HEK293 (cell line): Measurements from ENCODE around the gene NFIX.

Source experiments
- CTCF ChIA-PET: fragments of 350-600 bp; formaldehyde crosslinking; extraction: SDS; loops from one replicate; lab custom pipeline; 2021; ENCODE audit warnings: antibody characterized with exemption; lab: Yijun Ruan, JAX
- POLR2A ChIA-PET: fragments of 300-600 bp; formaldehyde crosslinking; extraction: SDS; loops from one replicate; lab custom pipeline; 2020; ENCODE audit warnings: antibody characterized with exemption, inconsistent platforms; lab: Yijun Ruan, JAX
- H3K27ac ChIP-seq: fragments of 200-500 bp; sonication (Bioruptor generic); 2 replicates; pipeline ENCODE4 v1.5.1; 2014; ENCODE audit warnings: low read depth, low read length, control low read depth, inconsistent platforms; ENCODE audit errors: extremely low read depth
- H3K36me3 ChIP-seq, 2 experiments: fragments of 200-500 bp in 1 of 2; sonication (Bioruptor generic) in 1 of 2; 1 replicate in 1 of 2; 2 replicates in 1 of 2; pipeline ENCODE4 v1.5.1; 2014 to 2017; ENCODE audit warnings: inconsistent platforms in 2 of 2, low read length in 2 of 2; ENCODE audit not compliant: control insufficient read depth in 2 of 2, insufficient read depth in 1 of 2
- H3K4me1 ChIP-seq: fragments of 200-500 bp; sonication (Bioruptor generic); 2 replicates; pipeline ENCODE4 v1.5.1; 2014; ENCODE audit warnings: mild to moderate bottlenecking, low read length, inconsistent platforms; ENCODE audit not compliant: control insufficient read depth, insufficient read depth
- H3K4me3 ChIP-seq: 2 replicates; pipeline ENCODE4 v1.5.1; 2011; ENCODE audit warnings: low read depth, mild to moderate bottlenecking, control low read depth, low read length, moderate library complexity
- H3K9me3 ChIP-seq: fragments of 200-500 bp; sonication (Bioruptor generic); 2 replicates; pipeline ENCODE4 v1.5.1; 2014; ENCODE audit warnings: low read depth, low read length, inconsistent platforms; ENCODE audit not compliant: control insufficient read depth, insufficient read depth
- IKZF3 ChIP-seq: fragments of 450-650 bp; IDR thresholded peaks from 2 replicates; pipeline ENCODE4 v1.5.0; 2018; ENCODE audit warnings: missing biosample characterization, mild to moderate bottlenecking, missing genetic modification characterization, moderate library complexity
- SCRT1 ChIP-seq: fragments of 450-650 bp; formaldehyde crosslinking; IDR thresholded peaks from 2 replicates; pipeline ENCODE4 v1.5.1; 2016; ENCODE audit warnings: missing biosample characterization, missing genetic modification characterization, borderline replicate concordance
- YY2 ChIP-seq: fragments of 450-650 bp; formaldehyde crosslinking; IDR thresholded peaks from 2 replicates; pipeline ENCODE4 v1.5.1; 2016; ENCODE audit warnings: missing biosample characterization, missing genetic modification characterization
- ZFP37 ChIP-seq: fragments of 450-650 bp; formaldehyde crosslinking; IDR thresholded peaks from 2 replicates; pipeline ENCODE4 v1.5.1; 2016; ENCODE audit warnings: missing biosample characterization, missing genetic modification characterization
- ZFP41 ChIP-seq: fragments of 450-650 bp; formaldehyde crosslinking; IDR thresholded peaks from 2 replicates; pipeline ENCODE4 v1.5.1; 2016; ENCODE audit warnings: missing biosample characterization, missing genetic modification characterization, borderline replicate concordance
- ZNF140 ChIP-seq: fragments of 450-650 bp; formaldehyde crosslinking; IDR thresholded peaks from 2 replicates; pipeline ENCODE4 v1.5.1; 2016; ENCODE audit warnings: missing biosample characterization, missing genetic modification characterization
- ZNF184 ChIP-seq: fragments of 450-650 bp; IDR thresholded peaks from 2 replicates; pipeline ENCODE4 v1.5.1; 2018; ENCODE audit warnings: missing biosample characterization, mild to moderate bottlenecking, missing genetic modification characterization
- ZNF366 ChIP-seq: fragments of 450-650 bp; formaldehyde crosslinking; conservative IDR thresholded peaks from 2 replicates; pipeline ENCODE4 v1.5.1; 2016; ENCODE audit warnings: missing biosample characterization, missing genetic modification characterization
- ZNF404 ChIP-seq: fragments of 450-650 bp; formaldehyde crosslinking; IDR thresholded peaks from 2 replicates; pipeline ENCODE4 v1.5.1; 2017; ENCODE audit warnings: missing biosample characterization, missing genetic modification characterization
- ZNF48 ChIP-seq: fragments of 450-650 bp; formaldehyde crosslinking; IDR thresholded peaks from 2 replicates; pipeline ENCODE4 v1.5.1; 2016; ENCODE audit warnings: missing biosample characterization, missing genetic modification characterization
- ZNF510 ChIP-seq: fragments of 450-650 bp; formaldehyde crosslinking; IDR thresholded peaks from 2 replicates; pipeline ENCODE4 v1.5.1; 2018; ENCODE audit warnings: mild to moderate bottlenecking, missing genetic modification characterization, missing biosample characterization; ENCODE audit not compliant: insufficient replicate concordance
- ZNF654 ChIP-seq: fragments of 450-650 bp; formaldehyde crosslinking; IDR thresholded peaks from 2 replicates; pipeline ENCODE4 v1.5.1; 2016; ENCODE audit warnings: low read depth, missing biosample characterization, missing genetic modification characterization
- ZXDB ChIP-seq: fragments of 450-650 bp; formaldehyde crosslinking; IDR thresholded peaks from 2 replicates; pipeline ENCODE4 v1.5.1; 2016; ENCODE audit warnings: missing biosample characterization, missing genetic modification characterization
- TF ChIP-seq, protein P1 (sequence below): fragments of 450-650 bp; formaldehyde crosslinking; IDR thresholded peaks from 2 replicates; pipeline ENCODE4 v1.5.1; 2016; ENCODE audit warnings: missing biosample characterization, missing genetic modification characterization
- TF ChIP-seq, protein P2 (sequence below): fragments of 450-650 bp; formaldehyde crosslinking; IDR thresholded peaks from 2 replicates; pipeline ENCODE4 v1.5.1; 2016; ENCODE audit warnings: missing biosample characterization, missing genetic modification characterization
- TF ChIP-seq, protein P3 (sequence below): fragments of 450-650 bp; IDR thresholded peaks from 2 replicates; pipeline ENCODE4 v1.5.1; 2018; ENCODE audit warnings: missing biosample characterization, mild to moderate bottlenecking, missing genetic modification characterization
- TF ChIP-seq, protein P4 (sequence below): fragments of 450-650 bp; formaldehyde crosslinking; IDR thresholded peaks from 2 replicates; pipeline ENCODE4 v1.5.1; 2016; ENCODE audit warnings: missing biosample characterization, missing genetic modification characterization, borderline replicate concordance
- TF ChIP-seq, protein P5 (sequence below): IDR thresholded peaks from 2 replicates; pipeline ENCODE4 v1.6.1; 2011; ENCODE audit warnings: mild to moderate bottlenecking, low read depth, low read length, borderline replicate concordance

NFIX gene

DNA sequence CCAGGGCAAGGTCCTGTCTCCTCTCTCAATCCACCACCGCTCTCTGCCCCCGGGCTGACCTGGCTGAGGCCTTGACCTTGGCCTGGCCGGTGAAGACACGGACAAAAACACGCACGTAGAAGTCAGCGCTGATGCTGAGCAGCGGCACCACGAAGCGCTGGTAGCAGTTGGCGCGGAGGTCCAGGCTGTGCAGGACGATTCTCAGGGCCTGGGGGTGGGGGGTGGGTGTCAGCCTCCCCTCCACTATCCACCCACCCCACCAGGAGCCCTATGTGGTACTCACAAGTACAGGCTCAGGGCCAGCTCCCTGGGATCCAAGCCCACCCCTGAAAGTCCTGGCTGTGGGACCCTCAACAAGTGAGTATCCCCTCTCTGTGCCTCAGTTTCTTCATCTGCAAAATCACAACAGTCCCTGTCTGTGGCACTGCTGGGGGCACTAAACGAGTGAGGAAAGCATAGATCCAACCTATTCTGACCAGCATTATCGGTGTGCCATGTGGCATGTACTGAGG, 114.9 kb downstream of the NFIX start:
- H3K9me3 ChIP-seq, result no peaks in the 10 kb centered on the region
- ChIA-PET POLR2A (no interaction called here), CTCF (interaction anchor here (0.6 kb wide), 1 partner anchor 144 kb away, joined by 4 read pairs; no protein-coding TSS in a partner anchor)
- no peak overlapping the region for H3K27ac ChIP-seq
- no peaks in the 10 kb centered on the region for H3K4me1 ChIP-seq
- TF ChIP-seq ZNF48 (no peak), YY2 (tag by site-specific recombination) (no peak), ZNF654 (tag by site-specific recombination) (no peak), ZFP41 (tag by site-specific recombination) (no peak), ZFP37 (tag by site-specific recombination) (no peak), ZNF404 (tag by site-specific recombination) (no peak), ZNF366 (tag by site-specific recombination) (no peak), SCRT1 (tag by site-specific recombination) (no peak), ZNF184 (tag by site-specific recombination) (no peak), ZNF140 (tag by site-specific recombination) (no peak), ZNF510 (tag by site-specific recombination) (no peak), ZXDB (tag by site-specific recombination) (no peak), IKZF3 (tag by site-specific recombination) (no peak)
- TF ChIP-seq, protein P1, sequence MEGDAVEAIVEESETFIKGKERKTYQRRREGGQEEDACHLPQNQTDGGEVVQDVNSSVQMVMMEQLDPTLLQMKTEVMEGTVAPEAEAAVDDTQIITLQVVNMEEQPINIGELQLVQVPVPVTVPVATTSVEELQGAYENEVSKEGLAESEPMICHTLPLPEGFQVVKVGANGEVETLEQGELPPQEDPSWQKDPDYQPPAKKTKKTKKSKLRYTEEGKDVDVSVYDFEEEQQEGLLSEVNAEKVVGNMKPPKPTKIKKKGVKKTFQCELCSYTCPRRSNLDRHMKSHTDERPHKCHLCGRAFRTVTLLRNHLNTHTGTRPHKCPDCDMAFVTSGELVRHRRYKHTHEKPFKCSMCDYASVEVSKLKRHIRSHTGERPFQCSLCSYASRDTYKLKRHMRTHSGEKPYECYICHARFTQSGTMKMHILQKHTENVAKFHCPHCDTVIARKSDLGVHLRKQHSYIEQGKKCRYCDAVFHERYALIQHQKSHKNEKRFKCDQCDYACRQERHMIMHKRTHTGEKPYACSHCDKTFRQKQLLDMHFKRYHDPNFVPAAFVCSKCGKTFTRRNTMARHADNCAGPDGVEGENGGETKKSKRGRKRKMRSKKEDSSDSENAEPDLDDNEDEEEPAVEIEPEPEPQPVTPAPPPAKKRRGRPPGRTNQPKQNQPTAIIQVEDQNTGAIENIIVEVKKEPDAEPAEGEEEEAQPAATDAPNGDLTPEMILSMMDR (tag by site-specific recombination), result no peak
- TF ChIP-seq, protein P2, sequence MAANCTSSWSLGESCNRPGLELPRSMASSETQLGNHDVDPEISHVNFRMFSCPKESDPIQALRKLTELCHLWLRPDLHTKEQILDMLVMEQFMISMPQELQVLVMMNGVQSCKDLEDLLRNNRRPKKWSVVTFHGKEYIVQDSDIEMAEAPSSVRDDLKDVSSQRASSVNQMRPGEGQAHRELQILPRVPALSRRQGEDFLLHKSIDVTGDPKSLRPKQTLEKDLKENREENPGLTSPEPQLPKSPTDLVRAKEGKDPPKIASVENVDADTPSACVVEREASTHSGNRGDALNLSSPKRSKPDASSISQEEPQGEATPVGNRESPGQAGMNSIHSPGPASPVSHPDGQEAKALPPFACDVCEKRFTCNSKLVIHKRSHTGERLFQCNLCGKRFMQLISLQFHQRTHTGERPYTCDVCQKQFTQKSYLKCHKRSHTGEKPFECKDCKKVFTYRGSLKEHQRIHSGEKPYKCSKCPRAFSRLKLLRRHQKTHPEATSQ, result no peak
- TF ChIP-seq, protein P3, sequence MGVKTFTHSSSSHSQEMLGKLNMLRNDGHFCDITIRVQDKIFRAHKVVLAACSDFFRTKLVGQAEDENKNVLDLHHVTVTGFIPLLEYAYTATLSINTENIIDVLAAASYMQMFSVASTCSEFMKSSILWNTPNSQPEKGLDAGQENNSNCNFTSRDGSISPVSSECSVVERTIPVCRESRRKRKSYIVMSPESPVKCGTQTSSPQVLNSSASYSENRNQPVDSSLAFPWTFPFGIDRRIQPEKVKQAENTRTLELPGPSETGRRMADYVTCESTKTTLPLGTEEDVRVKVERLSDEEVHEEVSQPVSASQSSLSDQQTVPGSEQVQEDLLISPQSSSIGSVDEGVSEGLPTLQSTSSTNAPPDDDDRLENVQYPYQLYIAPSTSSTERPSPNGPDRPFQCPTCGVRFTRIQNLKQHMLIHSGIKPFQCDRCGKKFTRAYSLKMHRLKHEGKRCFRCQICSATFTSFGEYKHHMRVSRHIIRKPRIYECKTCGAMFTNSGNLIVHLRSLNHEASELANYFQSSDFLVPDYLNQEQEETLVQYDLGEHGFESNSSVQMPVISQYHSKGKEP (tag by site-specific recombination), result no peak
- TF ChIP-seq, protein P4, sequence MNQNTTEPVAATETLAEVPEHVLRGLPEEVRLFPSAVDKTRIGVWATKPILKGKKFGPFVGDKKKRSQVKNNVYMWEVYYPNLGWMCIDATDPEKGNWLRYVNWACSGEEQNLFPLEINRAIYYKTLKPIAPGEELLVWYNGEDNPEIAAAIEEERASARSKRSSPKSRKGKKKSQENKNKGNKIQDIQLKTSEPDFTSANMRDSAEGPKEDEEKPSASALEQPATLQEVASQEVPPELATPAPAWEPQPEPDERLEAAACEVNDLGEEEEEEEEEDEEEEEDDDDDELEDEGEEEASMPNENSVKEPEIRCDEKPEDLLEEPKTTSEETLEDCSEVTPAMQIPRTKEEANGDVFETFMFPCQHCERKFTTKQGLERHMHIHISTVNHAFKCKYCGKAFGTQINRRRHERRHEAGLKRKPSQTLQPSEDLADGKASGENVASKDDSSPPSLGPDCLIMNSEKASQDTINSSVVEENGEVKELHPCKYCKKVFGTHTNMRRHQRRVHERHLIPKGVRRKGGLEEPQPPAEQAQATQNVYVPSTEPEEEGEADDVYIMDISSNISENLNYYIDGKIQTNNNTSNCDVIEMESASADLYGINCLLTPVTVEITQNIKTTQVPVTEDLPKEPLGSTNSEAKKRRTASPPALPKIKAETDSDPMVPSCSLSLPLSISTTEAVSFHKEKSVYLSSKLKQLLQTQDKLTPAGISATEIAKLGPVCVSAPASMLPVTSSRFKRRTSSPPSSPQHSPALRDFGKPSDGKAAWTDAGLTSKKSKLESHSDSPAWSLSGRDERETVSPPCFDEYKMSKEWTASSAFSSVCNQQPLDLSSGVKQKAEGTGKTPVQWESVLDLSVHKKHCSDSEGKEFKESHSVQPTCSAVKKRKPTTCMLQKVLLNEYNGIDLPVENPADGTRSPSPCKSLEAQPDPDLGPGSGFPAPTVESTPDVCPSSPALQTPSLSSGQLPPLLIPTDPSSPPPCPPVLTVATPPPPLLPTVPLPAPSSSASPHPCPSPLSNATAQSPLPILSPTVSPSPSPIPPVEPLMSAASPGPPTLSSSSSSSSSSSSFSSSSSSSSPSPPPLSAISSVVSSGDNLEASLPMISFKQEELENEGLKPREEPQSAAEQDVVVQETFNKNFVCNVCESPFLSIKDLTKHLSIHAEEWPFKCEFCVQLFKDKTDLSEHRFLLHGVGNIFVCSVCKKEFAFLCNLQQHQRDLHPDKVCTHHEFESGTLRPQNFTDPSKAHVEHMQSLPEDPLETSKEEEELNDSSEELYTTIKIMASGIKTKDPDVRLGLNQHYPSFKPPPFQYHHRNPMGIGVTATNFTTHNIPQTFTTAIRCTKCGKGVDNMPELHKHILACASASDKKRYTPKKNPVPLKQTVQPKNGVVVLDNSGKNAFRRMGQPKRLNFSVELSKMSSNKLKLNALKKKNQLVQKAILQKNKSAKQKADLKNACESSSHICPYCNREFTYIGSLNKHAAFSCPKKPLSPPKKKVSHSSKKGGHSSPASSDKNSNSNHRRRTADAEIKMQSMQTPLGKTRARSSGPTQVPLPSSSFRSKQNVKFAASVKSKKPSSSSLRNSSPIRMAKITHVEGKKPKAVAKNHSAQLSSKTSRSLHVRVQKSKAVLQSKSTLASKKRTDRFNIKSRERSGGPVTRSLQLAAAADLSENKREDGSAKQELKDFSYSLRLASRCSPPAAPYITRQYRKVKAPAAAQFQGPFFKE (tag by site-specific recombination), result no peak
- TF ChIP-seq, protein P5, sequence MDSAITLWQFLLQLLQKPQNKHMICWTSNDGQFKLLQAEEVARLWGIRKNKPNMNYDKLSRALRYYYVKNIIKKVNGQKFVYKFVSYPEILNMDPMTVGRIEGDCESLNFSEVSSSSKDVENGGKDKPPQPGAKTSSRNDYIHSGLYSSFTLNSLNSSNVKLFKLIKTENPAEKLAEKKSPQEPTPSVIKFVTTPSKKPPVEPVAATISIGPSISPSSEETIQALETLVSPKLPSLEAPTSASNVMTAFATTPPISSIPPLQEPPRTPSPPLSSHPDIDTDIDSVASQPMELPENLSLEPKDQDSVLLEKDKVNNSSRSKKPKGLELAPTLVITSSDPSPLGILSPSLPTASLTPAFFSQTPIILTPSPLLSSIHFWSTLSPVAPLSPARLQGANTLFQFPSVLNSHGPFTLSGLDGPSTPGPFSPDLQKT, result no peak
- H3K36me3 ChIP-seq, result peaks cover 14 to 56% of the 10 kb centered on the region in 2 experiments; a peak in 2 of 3 replicates
- H3K4me3 ChIP-seq, result no peak overlapping the region
